ENCODE results near the gene TMPRSS5.
"Not testable (repeated sequence)": the region's sequence is repeated elsewhere in the genome, so short reads cannot be mapped to it uniquely, and the experiment has no call there.

The TMPRSS5 gene

GRCh38 chr11:113705871-113706655, at the start of gene TMPRSS5:
TMPRSS5 (minus strand) TSS chr11:113706308; CDS start chr11:113706224, 84 bp downstream.
- no peak for DNase-seq (ENCODE audit: low spot score)

- DNase-seq (ENCODE audit: low spot score), result no peak
These were observed 46.8 kb upstream of the TMPRSS5 start for GRCh38 chr11:113752932-113753331.

GRCh38 chr11:113736323-113736722, 30.2 kb upstream of the TMPRSS5 start:
- DNase-seq (ENCODE audit: low spot score), result no peak

- DNase-seq (ENCODE audit: low spot score), result no peak
These were observed 26.0 kb upstream of the TMPRSS5 start for GRCh38 chr11:113732092-113732491.

- peak; percentile 23 for DNase-seq (ENCODE audit: low spot score)
These were observed 25.0 kb upstream of the TMPRSS5 start for GRCh38 chr11:113730887-113731726.

- no peak for DNase-seq (ENCODE audit: low spot score)
These were observed 23.3 kb upstream of the TMPRSS5 start for GRCh38 chr11:113729456-113729855.

GRCh38 chr11:113728814-113729213, 22.7 kb upstream of the TMPRSS5 start:
- DNase-seq (ENCODE audit: low spot score), result no peak

GRCh38 chr11:113725913-113726312, 19.8 kb upstream of the TMPRSS5 start:
- no peak for DNase-seq (ENCODE audit: low spot score)

- no peak for DNase-seq (ENCODE audit: low spot score)
These were observed 19.3 kb upstream of the TMPRSS5 start for GRCh38 chr11:113725407-113725806.

GRCh38 chr11:113724778-113725177, 18.7 kb upstream of the TMPRSS5 start:
- no peak for DNase-seq (ENCODE audit: low spot score)

GRCh38 chr11:113723787-113724186, 17.7 kb upstream of the TMPRSS5 start:
- no peak for DNase-seq (ENCODE audit: low spot score)

- DNase-seq (ENCODE audit: low spot score), result no peak
These were observed 16.8 kb upstream of the TMPRSS5 start for GRCh38 chr11:113722934-113723333.

- DNase-seq (ENCODE audit: low spot score), result no peak
These were observed 16.1 kb upstream of the TMPRSS5 start for GRCh38 chr11:113722221-113722620.

- no peak for DNase-seq (ENCODE audit: low spot score)
These were observed 15.5 kb upstream of the TMPRSS5 start for GRCh38 chr11:113721462-113722066.

GRCh38 chr11:113720478-113720877, 14.4 kb upstream of the TMPRSS5 start:
- DNase-seq (ENCODE audit: low spot score), result not testable (repeated sequence)

- DNase-seq (ENCODE audit: low spot score), result no peak
These were observed 9.9 kb upstream of the TMPRSS5 start for GRCh38 chr11:113715882-113716625.

- no peak for DNase-seq (ENCODE audit: low spot score)
These were observed 9.2 kb upstream of the TMPRSS5 start for GRCh38 chr11:113715273-113715672.

GRCh38 chr11:113710989-113711388, 4.9 kb upstream of the TMPRSS5 start:
- no peak for DNase-seq (ENCODE audit: low spot score)

- DNase-seq (ENCODE audit: low spot score), result not testable (repeated sequence)
These were observed 2.6 kb downstream of the TMPRSS5 start for GRCh38 chr11:113703551-113703950.

GRCh38 chr11:113701491-113701890, 4.6 kb downstream of the TMPRSS5 start:
- DNase-seq (ENCODE audit: low spot score), result no peak

GRCh38 chr11:113698515-113698914, 7.6 kb downstream of the TMPRSS5 start:
- DNase-seq (ENCODE audit: low spot score), result no peak
